Gastrocnemius medialis (tissue), 4 donors: Measurements from ENCODE around the gene VTN.

Experiments used
- POLR2A ChIP-seq, 2 donors: fragments of 450-650 bp; IDR thresholded peaks; one replicate each; pipeline ENCODE4 v1.6.1; 2017; ENCODE audit warnings: antibody characterized with exemption in 2 of 2, mild to moderate bottlenecking in 2 of 2, moderate library complexity in 2 of 2
- TF ChIP-seq, protein P1 (sequence below), 5 experiments: fragments of 450-650 bp in 3 of 5; fragments of 200-600 bp in 2 of 5; sonication (generic) in 2 of 5; IDR thresholded peaks in 4 of 5; conservative IDR thresholded peaks in 1 of 5; 1 replicate in 4 of 5; 2 replicates in 1 of 5; pipeline ENCODE4 v1.5.1; 2016 to 2019; ENCODE audit warnings: antibody characterized with exemption in 5 of 5, mild to moderate bottlenecking in 3 of 5, moderate library complexity in 3 of 5

DNA sequence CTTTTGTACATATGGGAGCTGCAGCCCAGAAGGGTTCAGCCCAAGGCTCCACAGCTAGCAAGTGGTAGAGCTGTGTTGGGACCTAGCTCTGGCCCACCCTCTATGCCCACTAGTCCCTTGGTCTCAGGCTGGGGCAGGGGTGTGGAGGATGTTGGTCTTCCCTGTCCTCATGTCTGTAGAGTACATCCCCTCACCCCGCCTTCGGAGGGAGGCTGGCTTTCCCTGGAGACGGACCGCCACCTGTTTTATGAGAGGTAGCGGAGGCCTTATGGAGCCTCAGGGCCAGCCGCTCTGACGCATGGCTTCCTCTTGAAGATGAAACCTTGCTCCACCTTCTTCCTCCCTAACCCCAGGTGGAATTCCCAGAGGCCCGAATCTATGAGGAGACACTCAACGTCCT is 26.1 kb downstream of the VTN start:
- TF ChIP-seq, protein P1, sequence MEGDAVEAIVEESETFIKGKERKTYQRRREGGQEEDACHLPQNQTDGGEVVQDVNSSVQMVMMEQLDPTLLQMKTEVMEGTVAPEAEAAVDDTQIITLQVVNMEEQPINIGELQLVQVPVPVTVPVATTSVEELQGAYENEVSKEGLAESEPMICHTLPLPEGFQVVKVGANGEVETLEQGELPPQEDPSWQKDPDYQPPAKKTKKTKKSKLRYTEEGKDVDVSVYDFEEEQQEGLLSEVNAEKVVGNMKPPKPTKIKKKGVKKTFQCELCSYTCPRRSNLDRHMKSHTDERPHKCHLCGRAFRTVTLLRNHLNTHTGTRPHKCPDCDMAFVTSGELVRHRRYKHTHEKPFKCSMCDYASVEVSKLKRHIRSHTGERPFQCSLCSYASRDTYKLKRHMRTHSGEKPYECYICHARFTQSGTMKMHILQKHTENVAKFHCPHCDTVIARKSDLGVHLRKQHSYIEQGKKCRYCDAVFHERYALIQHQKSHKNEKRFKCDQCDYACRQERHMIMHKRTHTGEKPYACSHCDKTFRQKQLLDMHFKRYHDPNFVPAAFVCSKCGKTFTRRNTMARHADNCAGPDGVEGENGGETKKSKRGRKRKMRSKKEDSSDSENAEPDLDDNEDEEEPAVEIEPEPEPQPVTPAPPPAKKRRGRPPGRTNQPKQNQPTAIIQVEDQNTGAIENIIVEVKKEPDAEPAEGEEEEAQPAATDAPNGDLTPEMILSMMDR (IDR thresholded peaks at IDR 0.05 in 4 of 5, conservative IDR thresholded peaks at IDR 0.05 in 1 of 5) = no peak
- TF ChIP-seq POLR2A (IDR thresholded peaks at IDR 0.05) = no peak
